HCT116 (cell line): ENCODE data around the gene DIRAS2. TPM values are rescaled to one million over a fixed set of nuclear protein-coding genes. Genes with fewer than 3 reads are reported as not detected.

Source experiments
- ATAC-seq: fragments of 200-7000 bp; cut with Tn5 transposase; 2 replicates; pipeline ENCODE4 v1.9.1; 2020; ENCODE audit warnings: mild to moderate bottlenecking, moderate library complexity
- BruUV-seq: library from RNA; stranded (reverse); fragments of 400-500 nt; replicated peaks from 2 replicates; lab custom pipeline; 2021; lab: Mats Ljungman, UMichigan
- CTCF ChIA-PET: fragments of 300-600 bp; sonication (Branson Sonifier 250); formaldehyde crosslinking; loops from one replicate; lab custom pipeline; 2021; ENCODE audit warnings: antibody characterized with exemption; lab: Charles Lee
- POLR2A ChIA-PET: fragments of 300-600, 350-600 bp; sonication (Branson Sonifier 250); formaldehyde crosslinking; loops from one replicate; lab custom pipeline; 2021; ENCODE audit warnings: antibody characterized with exemption; lab: Charles Lee
- RAD21 ChIA-PET, 2 experiments: fragments of 300-600 bp; sonication (Branson Sonifier 250); formaldehyde crosslinking; loops; one replicate each; lab custom pipeline; 2023; ENCODE audit warnings: low total read pairs in 2 of 2; ENCODE audit not compliant: uncharacterized antibody in 2 of 2, unreplicated experiment in 2 of 2, low non-redundant PET in 1 of 2; lab: Charles Lee
- DNase-seq: peaks from one replicate; pipeline ENCODE4 v3.0.0-alpha.2; 2010; ENCODE audit warnings: low read depth, low spot score
- H2AFZ ChIP-seq: fragments of 200-600 bp; shearing (Covaris generic), sonication (generic); 2 replicates; pipeline ENCODE4 v1.6.1; 2017; ENCODE audit warnings: low read depth, mixed run types, mixed read lengths, antibody characterized with exemption, low read length; ENCODE audit not compliant: poor library complexity, severe bottlenecking
- H3K27ac ChIP-seq: 2 replicates; pipeline ENCODE4 v1.5.1; 2012; ENCODE audit warnings: low read depth, low read length
- H3K27me3 ChIP-seq: fragments of 200-600 bp; sonication (generic); 2 replicates; pipeline ENCODE4 v1.6.1; 2016; ENCODE audit warnings: mixed run types, low read length, mixed read lengths; ENCODE audit not compliant: insufficient read depth
- H3K36me3 ChIP-seq, 2 experiments: fragments of 200-500 bp in 1 of 2; fragments of 200-600 bp in 1 of 2; sonication (Bioruptor generic) in 1 of 2; sonication (generic) in 1 of 2; 2 replicates each; pipeline versions ENCODE4 v1.5.1 to v1.6.1; 2014 to 2016; ENCODE audit warnings: low read length in 2 of 2, inconsistent platforms in 1 of 2, mixed read lengths in 1 of 2, mixed run types in 1 of 2; ENCODE audit not compliant: insufficient read depth in 2 of 2, control insufficient read depth in 1 of 2
- H3K4me1 ChIP-seq, 2 experiments: fragments of 200-600 bp in 1 of 2; sonication (generic) in 1 of 2; 2 replicates each; pipeline versions ENCODE4 v1.5.1 to v1.6.1; 2012 to 2017; ENCODE audit warnings: low read length in 2 of 2, inconsistent platforms in 1 of 2, mild to moderate bottlenecking in 1 of 2, mixed read lengths in 1 of 2, mixed run types in 1 of 2, moderate library complexity in 1 of 2; ENCODE audit not compliant: insufficient read depth in 2 of 2, control insufficient read depth in 1 of 2
- H3K4me2 ChIP-seq: fragments of 200-600 bp; sonication (generic); 2 replicates; pipeline ENCODE4 v1.6.1; 2017; ENCODE audit warnings: mixed run types, low read length, mixed read lengths
- H3K4me3 ChIP-seq, 2 experiments: fragments of 200-600 bp in 1 of 2; sonication (generic) in 1 of 2; replicated peaks in 1 of 2; 2 replicates each; pipeline ENCODE4 v1.5.1; 2011 to 2016; ENCODE audit warnings: low read length in 2 of 2, control low read depth in 1 of 2, low read depth in 1 of 2, mild to moderate bottlenecking in 1 of 2, mixed read lengths in 1 of 2, mixed run types in 1 of 2
- H3K79me2 ChIP-seq: fragments of 200-600 bp; sonication (generic); 2 replicates; pipeline ENCODE4 v1.6.1; 2017; ENCODE audit warnings: mild to moderate bottlenecking, mixed run types, low read length, moderate library complexity, mixed read lengths; ENCODE audit not compliant: insufficient read depth
- H3K9ac ChIP-seq: fragments of 200-600 bp; sonication (generic); 2 replicates; pipeline ENCODE4 v1.6.1; 2016; ENCODE audit warnings: low read length, mixed read lengths
- H3K9me2 ChIP-seq: fragments of 200-600 bp; sonication (generic), shearing (Covaris generic); 2 replicates; pipeline ENCODE4 v1.6.1; 2017; ENCODE audit warnings: mixed run types, mild to moderate bottlenecking, moderate library complexity; ENCODE audit not compliant: insufficient read depth
- H3K9me3 ChIP-seq, 2 experiments: fragments of 200-500 bp in 1 of 2; fragments of 200-600 bp in 1 of 2; sonication (Bioruptor generic) in 1 of 2; sonication (generic) in 1 of 2; 2 replicates each; pipeline ENCODE4 v1.6.1; 2014 to 2017; ENCODE audit warnings: low read length in 2 of 2, mixed read lengths in 2 of 2, inconsistent platforms in 1 of 2, low read depth in 1 of 2, mild to moderate bottlenecking in 1 of 2, mixed run types in 1 of 2, moderate library complexity in 1 of 2; ENCODE audit not compliant: control insufficient read depth in 1 of 2, insufficient read depth in 1 of 2
- H4K20me1 ChIP-seq: fragments of 200-600 bp; sonication (generic), shearing (Covaris generic); 2 replicates; pipeline ENCODE4 v1.6.1; 2017; ENCODE audit warnings: mixed run types, mild to moderate bottlenecking, moderate library complexity; ENCODE audit not compliant: insufficient read depth
- EGR1 ChIP-seq: IDR thresholded peaks from 2 replicates; pipeline ENCODE4 v1.6.1; 2012; ENCODE audit warnings: low read depth
- ELF1 ChIP-seq: IDR thresholded peaks from 2 replicates; pipeline ENCODE4 v1.6.1; 2012; ENCODE audit warnings: low read depth, borderline replicate concordance
- EZH2phosphoT487 ChIP-seq: fragments of 200-600 bp; IDR thresholded peaks from 2 replicates; pipeline ENCODE4 v1.6.1; 2018; ENCODE audit warnings: antibody characterized with exemption, borderline replicate concordance
- FOSL1 ChIP-seq: IDR thresholded peaks from 2 replicates; pipeline ENCODE4 v1.6.1; 2012; ENCODE audit warnings: low read depth
- JUND ChIP-seq: IDR thresholded peaks from 2 replicates; pipeline ENCODE4 v1.6.1; 2012
- SIN3A ChIP-seq: IDR thresholded peaks from 2 replicates; pipeline ENCODE4 v1.6.1; 2012; ENCODE audit warnings: low read depth
- SP1 ChIP-seq: IDR thresholded peaks from 2 replicates; pipeline ENCODE4 v1.6.1; 2012; ENCODE audit warnings: low read depth
- SRF ChIP-seq: IDR thresholded peaks from 2 replicates; pipeline ENCODE4 v1.6.1; 2012; ENCODE audit warnings: low read depth
- TCF7L2 ChIP-seq: IDR thresholded peaks from 2 replicates; pipeline ENCODE4 v1.7.0; 2011; ENCODE audit warnings: borderline replicate concordance, inconsistent platforms; ENCODE audit not compliant: insufficient read depth, insufficient read length; ENCODE audit errors: extremely low read depth
- YY1 ChIP-seq: IDR thresholded peaks from 2 replicates; pipeline ENCODE4 v1.6.1; 2011; ENCODE audit warnings: low read length, low read depth, moderate library complexity, mild to moderate bottlenecking; ENCODE audit not compliant: insufficient replicate concordance; ENCODE audit errors: extremely low read depth
- ZBTB33 ChIP-seq: IDR thresholded peaks from 2 replicates; pipeline ENCODE4 v1.6.1; 2011; ENCODE audit warnings: mild to moderate bottlenecking, low read length, moderate library complexity; ENCODE audit not compliant: insufficient replicate concordance; ENCODE audit errors: extremely low read depth
- ZNF274 ChIP-seq: fragments of 200-500 bp; sonication (Bioruptor generic); IDR thresholded peaks from 2 replicates; pipeline ENCODE4 v1.6.1; 2014; ENCODE audit warnings: mild to moderate bottlenecking, low read depth, low read length, inconsistent platforms
- intact Hi-C: fragments of 100-400 bp; cut with micrococcal nuclease; formaldehyde crosslinking; loops from 2 replicates; pipeline ENCODE4 v1.10.0; 2022
- total RNA-seq: library from RNA; stranded (reverse); gene quantifications from one replicate; pipeline ENCODE4 v1.2.1, GENCODE V29; 2021; ENCODE audit not compliant: unreplicated experiment

The DIRAS2 gene
- total RNA-seq, 1 experiment from 2014 or later, result not detected

- Histone ChIP-seq H3K79me2 (no peaks in the 10 kb centered on the region), H3K9me3 (no peaks in the 10 kb centered on the region), H3K36me3 (no peaks in the 10 kb centered on the region), H2AFZ (no peak overlapping the region), H3K9me2 (no peaks in the 10 kb centered on the region), H4K20me1 (no peaks in the 10 kb centered on the region), H3K27ac (no peak overlapping the region), H3K9ac (no peak overlapping the region), H3K4me3 (no peak overlapping the region), H3K4me2 (no peak overlapping the region), H3K4me1 (no peaks in the 10 kb centered on the region), H3K27me3 (peaks cover 42% of the 10 kb centered on the region)
- no TSS peak for BruUV-seq
- no peak for TF ChIP-seq ZBTB33
- no peak for TF ChIP-seq SIN3A
- TF ChIP-seq SRF, result no peak
- no peak for TF ChIP-seq ELF1
- TF ChIP-seq EZH2phosphoT487, result no peak
- TF ChIP-seq SP1, result no peak
- TF ChIP-seq JUND, result no peak
- no peak for TF ChIP-seq FOSL1
- TF ChIP-seq EGR1, result no peak
- TF ChIP-seq YY1, result no peak
- TF ChIP-seq ZNF274, result no peak
- no peak for TF ChIP-seq TCF7L2
- intact Hi-C loops, result no loop called here
- no peak for ATAC-seq
- no peak for DNase-seq
- ChIA-PET RAD21 (no interaction called here), CTCF (no interaction called here), POLR2A (no interaction called here)
Observed at GRCh38 chr9:90680534-90680933, 37.9 kb upstream of the DIRAS2 start.
